ENCODE data around the gene CTNNAL1.

DNA sequence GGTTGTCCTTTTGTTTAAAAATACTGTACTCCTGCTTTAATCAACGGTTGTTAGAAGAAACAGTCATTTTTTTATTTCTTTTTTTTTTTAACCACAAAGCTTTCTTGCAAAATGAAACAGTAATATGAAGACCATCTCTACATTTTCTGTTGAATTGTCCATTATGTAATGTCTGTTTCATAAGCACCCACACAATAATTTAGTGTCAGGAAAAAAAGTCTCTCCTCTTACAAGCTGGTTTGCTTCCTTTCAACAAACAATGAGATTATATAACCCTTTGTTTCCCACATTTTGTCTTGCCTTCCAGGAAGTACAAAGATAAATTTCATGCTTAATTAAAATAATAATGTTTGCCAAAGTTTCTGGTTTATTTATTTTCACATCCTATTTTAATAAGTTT lies 16.7 kb downstream of the CTNNAL1 start:
- TF ChIP-seq, protein P1, sequence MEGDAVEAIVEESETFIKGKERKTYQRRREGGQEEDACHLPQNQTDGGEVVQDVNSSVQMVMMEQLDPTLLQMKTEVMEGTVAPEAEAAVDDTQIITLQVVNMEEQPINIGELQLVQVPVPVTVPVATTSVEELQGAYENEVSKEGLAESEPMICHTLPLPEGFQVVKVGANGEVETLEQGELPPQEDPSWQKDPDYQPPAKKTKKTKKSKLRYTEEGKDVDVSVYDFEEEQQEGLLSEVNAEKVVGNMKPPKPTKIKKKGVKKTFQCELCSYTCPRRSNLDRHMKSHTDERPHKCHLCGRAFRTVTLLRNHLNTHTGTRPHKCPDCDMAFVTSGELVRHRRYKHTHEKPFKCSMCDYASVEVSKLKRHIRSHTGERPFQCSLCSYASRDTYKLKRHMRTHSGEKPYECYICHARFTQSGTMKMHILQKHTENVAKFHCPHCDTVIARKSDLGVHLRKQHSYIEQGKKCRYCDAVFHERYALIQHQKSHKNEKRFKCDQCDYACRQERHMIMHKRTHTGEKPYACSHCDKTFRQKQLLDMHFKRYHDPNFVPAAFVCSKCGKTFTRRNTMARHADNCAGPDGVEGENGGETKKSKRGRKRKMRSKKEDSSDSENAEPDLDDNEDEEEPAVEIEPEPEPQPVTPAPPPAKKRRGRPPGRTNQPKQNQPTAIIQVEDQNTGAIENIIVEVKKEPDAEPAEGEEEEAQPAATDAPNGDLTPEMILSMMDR (IDR thresholded peaks at IDR 0.05) = no peak
- TF ChIP-seq, protein P2, sequence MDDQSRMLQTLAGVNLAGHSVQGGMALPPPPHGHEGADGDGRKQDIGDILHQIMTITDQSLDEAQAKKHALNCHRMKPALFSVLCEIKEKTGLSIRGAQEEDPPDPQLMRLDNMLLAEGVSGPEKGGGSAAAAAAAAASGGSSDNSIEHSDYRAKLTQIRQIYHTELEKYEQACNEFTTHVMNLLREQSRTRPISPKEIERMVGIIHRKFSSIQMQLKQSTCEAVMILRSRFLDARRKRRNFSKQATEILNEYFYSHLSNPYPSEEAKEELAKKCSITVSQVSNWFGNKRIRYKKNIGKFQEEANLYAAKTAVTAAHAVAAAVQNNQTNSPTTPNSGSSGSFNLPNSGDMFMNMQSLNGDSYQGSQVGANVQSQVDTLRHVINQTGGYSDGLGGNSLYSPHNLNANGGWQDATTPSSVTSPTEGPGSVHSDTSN (IDR thresholded peaks at IDR 0.05) = no peak
- no peak for TF ChIP-seq YY1 (IDR thresholded peaks at IDR 0.05; ENCODE audit: low read depth)
- TF ChIP-seq, protein P3, sequence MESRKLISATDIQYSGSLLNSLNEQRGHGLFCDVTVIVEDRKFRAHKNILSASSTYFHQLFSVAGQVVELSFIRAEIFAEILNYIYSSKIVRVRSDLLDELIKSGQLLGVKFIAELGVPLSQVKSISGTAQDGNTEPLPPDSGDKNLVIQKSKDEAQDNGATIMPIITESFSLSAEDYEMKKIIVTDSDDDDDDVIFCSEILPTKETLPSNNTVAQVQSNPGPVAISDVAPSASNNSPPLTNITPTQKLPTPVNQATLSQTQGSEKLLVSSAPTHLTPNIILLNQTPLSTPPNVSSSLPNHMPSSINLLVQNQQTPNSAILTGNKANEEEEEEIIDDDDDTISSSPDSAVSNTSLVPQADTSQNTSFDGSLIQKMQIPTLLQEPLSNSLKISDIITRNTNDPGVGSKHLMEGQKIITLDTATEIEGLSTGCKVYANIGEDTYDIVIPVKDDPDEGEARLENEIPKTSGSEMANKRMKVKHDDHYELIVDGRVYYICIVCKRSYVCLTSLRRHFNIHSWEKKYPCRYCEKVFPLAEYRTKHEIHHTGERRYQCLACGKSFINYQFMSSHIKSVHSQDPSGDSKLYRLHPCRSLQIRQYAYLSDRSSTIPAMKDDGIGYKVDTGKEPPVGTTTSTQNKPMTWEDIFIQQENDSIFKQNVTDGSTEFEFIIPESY (IDR thresholded peaks at IDR 0.05; ENCODE audit: borderline replicate concordance, low read depth) = no peak
- no peak for TF ChIP-seq POLR2AphosphoS5 (IDR thresholded peaks at IDR 0.05; ENCODE audit: low read depth, low read length)
- no peak for TF ChIP-seq RAD21 (IDR thresholded peaks at IDR 0.05; ENCODE audit: low read length)
- no peak for TF ChIP-seq NRF1 (IDR thresholded peaks at IDR 0.05; ENCODE audit: low read depth, low read length)
- TF ChIP-seq, protein P4, sequence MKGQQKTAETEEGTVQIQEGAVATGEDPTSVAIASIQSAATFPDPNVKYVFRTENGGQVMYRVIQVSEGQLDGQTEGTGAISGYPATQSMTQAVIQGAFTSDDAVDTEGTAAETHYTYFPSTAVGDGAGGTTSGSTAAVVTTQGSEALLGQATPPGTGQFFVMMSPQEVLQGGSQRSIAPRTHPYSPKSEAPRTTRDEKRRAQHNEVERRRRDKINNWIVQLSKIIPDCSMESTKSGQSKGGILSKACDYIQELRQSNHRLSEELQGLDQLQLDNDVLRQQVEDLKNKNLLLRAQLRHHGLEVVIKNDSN (IDR thresholded peaks at IDR 0.05; ENCODE audit: borderline replicate concordance, low read depth) = no peak

Measured in SK-N-SH (cell line).